GM18867 (cell line): Measurements from ENCODE around the gene ISG20L2.

Experiments used
- ATAC-seq: cut with Tn5 transposase; IDR thresholded peaks from one replicate; pipeline ENCODE4 v1.9.1; 2021; ENCODE audit warnings: mild to moderate bottlenecking, moderate library complexity; ENCODE audit not compliant: unreplicated experiment

Gene ISG20L2

DNA sequence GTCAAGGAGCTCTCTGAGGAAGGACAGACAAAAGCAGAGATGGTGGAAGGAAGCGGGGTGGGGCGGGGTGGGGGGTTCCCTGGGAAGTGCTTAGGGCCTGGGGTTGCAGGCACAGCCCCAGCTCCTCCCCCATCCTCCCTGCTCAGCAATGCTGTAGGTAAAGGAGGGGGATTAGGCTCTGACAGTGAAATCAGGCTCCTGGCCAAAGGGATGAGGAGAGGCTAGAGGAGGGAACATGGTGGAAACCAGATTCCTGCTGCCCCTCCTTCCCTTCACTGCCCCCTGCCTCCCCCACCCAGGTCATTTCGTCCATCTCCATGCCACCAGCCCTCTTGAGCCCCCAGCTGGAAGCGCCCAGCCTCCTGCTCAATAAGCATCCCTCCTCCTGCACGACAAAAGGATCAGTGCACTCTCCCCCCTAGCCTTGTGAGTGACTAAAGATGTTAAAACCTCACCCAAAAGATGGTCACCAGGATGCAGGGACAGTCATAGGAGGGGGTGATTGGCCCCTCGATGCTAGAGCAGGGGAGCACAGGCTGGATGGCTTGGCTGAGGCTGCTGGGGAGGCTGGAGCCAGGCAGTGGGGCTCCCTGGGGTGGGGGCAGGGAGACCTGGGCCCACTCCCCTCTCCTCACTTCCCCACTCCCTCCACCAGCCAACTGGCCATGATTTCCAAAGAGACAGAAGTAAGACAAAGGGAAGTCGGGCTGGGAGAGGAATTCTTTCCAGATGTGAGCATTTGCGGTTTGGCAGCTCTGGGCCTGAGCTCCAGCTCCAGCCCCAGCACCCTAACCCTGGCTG is 20.9 kb downstream of the ISG20L2 start:
- ATAC-seq = no peak

DNA sequence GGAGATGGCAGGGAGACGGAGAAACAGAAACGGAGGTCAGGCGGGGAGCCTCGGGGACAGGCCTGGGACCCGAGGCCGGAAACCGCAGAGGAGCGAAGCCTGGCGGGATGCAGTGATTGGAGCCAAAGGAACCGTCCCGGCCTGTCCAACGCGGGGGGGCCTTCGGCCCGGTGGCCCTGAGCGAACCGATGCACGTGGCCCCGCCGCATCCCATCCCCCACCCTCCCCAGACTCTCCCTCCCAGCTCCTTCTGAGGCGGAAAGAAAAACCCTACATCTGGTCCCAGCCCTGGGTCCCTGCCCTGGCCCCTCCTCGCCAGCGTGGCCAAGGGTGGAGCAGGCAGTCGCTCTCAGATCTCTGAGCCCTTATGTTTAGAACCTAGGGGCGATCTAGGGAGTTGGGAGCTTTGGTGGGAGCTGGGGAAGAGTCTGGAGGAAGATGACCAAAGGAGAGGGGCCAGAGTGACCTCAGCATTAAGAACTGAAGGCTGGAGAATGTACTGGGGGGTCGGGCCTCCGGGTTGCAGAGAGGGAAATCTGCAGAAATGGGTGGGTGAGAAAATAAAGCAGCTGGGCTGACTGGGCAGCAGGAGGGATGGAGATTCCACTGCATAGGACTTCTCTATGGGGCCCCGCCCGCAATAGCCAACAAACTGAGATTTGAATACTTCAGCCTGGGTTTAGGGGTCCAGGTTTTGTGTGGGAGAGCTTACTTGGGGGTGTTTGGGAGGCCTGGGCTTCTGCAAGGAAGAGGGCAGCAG is 21.7 kb downstream of the ISG20L2 start:
- ATAC-seq = no peak

DNA sequence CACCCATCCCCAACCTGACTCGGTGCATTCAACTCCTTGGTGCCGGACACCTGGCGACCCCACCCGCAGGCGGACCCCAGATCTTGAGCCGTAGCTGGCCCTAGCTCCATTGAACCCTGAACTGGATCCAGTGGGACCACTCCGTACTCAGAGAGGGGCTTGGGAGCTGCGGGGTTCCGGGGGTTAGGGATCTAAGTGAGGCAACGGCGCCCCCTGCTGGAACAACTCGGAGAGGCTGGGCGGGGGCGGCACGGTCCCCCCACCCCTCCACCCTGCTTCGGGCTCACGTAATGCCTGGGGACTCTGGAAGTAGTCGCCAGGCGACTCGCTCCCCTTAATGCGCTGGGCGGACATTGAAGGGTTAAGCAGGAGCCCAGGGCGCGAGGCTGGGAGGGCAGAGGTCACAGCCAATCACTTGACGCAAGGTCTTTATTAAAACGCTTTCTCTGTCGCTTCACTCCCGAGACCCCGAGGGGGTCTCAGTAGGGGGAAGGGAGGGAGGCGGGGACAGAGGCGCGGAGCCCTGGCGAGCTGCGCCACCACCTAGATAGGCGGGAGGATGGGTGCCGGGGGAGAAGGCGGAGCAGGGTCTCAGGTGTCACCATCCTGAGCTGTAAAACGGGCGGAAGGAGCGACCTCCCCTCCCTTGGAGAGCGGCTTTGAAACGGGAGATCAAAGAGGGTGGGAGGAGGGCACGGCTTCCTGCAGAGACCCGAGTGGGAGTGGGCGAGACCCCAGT is 22.5 kb downstream of the ISG20L2 start:
- no peak for ATAC-seq

DNA sequence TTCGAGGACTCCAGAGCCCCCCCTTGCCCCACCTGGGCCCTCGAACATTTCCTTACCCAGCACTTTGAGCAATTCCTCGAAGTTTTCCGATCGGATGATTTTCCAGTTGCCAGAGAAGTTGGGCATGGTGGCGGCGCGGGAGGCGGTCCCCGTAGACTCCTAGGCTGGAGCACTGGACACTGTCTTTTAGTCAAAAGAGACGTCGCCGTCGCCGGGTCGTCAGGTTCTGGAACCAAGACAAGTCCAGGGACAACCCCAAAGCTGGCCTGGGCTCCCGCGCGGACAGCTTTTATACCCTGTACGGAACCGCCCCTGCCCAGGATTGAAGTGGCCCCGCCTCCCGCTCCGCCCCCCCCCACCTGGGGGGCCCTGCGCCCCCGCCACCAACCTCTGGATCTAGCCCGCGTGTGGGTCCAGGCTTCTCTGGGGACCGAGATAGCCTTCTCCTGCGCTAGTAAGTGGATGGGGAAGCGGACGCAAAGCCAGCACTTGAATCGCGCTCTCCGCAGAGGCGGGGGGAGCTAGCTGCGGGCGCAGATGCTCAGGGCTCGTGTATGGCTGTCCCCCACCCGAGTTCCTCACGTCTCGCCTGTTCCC is 23.1 kb downstream of the ISG20L2 start, which contains the start of gene CRABP2:
Gene CRABP2 (minus strand): TSS at position 263 of the 597 bp plus-strand sequence. CDS start 137 bp downstream, at position 126.
- no peak for ATAC-seq

DNA sequence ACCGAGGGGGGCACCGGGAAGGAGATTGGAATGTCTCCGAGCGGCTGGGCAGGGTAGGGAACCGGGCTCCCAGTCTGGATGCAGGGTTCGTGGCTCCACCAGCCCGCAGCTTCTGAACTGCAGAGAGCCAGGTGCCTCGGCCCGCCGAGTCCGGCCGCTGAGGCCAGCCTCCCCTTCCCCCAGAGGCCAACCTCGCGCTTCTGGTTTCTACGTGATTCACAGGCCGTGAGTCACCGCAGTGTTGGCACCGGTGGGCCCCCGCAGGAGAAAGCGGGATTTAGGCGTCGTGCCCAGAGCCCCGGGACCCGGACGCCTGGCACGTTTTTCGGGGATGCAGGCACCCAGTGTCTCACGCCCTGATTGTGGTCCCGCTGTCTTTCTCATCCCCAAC is 23.6 kb downstream of the ISG20L2 start:
- ATAC-seq = no peak

DNA sequence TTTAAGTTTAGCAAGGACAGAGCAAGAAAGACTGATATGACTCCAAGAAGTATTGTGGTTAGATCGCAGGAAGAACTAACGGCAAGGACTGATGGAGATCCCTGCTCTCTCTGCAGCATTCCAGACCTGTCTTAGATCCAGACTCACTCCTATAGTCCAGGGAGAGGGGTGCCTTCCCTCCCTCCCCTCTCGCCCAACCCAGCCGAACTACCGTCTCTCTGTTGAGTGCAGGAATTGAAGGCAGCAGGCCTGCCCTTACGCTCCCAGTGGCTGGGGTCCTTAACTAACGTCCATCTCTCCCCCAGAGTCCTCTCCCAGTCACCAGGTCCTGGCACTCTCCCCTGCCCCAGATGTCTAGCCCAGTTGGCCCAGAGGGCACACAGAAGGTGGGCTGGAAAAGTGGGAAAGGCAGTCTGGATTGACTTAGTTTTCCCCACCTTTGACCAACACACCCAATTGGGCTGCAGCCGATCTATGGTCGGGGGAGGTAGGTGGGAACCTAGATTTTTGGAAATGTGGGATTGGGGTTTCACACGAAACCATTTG is 24.3 kb downstream of the ISG20L2 start:
- ATAC-seq = no peak

DNA sequence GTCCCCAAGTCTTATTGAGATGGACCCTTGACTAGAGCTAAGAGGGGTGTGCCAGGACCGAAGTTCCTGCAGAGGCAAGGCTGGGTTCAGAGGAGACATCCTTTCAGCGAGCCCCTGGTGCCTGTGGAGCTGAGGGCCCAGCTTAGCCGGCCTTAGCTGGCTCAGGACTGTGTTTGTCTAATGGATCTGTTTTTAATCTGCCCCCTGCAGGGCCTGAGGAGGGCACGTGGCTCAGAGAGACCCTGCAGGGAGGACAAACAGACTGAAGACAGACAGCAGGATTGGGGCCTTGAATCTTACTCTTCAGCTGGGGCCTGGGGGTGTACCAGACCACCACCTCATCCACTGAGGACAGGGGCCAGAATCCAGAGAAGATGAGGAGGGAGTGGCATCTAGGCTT is 24.8 kb downstream of the ISG20L2 start:
- no peak for ATAC-seq

DNA sequence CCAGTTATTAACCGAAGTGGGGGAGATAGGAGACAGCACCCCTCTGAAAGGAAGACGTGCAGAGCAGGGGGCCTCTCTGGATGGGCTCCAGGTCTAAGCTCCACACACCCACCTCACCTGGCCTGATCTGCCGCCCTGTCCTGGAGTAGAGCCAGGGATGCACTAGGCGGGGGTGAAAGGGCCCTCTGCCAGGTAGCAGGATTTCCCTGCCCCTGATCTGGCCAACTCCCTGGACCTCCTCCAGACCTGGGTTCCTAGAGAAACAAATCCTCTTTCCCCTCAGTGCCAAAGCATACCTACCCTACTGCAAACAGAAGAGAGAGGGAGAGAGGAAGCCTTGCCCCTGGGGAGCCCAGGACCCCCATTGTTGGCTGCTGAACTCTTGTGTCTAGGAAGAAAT is 25.2 kb downstream of the ISG20L2 start:
- ATAC-seq = no peak

DNA sequence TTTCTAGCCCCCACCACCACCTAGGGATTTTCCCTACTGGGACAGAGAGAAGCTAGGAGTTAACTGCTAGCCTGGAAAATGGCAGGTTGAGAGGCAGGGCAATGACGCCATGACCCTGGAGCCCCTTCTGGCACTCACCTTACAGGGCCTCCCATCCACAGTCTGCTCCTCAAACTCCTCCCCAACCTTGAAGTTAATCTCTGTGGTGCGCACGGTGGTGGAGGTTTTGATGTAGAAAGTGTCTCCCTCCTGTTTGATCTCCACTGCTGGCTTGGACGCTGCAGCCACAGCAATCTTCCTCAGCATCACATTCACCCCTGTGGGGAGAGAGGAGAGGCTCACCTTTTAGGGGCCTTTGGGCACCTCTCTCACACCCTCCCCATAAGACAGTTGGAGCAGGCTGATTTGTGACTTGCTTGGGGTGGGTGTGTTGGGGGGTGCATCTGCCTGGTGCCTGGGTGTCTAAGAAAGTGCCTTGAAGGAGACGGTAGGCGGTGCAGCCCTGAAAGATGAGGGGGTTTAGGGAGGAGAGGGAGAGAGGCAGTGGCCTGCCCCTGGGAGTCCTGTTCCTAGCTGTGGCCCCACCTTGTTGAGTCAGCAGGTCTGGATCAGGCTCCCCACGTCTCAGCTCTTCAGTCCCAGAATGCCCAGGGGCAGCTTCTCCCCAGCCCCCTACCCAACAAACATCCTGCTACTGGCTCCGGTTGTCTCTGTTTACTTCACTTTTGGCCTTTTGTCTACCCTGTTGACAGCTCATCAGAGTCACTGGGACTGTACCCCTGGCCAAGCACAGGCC is 27.6 kb downstream of the ISG20L2 start:
- no peak for ATAC-seq

DNA sequence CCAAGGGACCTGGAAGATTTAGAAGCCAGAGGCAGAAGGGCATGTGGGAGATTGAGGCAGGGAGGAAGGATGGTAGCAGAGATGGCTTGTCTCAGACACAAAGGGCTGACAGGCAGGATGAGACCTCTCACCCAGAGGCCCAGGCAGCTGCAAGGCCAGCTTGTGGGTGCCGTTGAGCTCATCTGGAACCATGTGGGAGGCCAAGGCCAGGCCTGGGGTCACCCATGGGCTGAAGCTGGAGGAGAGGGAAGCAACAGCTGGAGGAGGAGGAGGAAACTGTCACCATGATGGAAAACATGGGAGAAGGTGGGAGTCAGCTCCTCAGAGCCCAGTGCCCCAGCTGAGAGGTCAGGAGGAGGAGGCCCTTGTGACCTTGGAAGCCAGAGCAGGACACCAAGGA is 29.6 kb downstream of the ISG20L2 start:
- ATAC-seq = no peak

DNA sequence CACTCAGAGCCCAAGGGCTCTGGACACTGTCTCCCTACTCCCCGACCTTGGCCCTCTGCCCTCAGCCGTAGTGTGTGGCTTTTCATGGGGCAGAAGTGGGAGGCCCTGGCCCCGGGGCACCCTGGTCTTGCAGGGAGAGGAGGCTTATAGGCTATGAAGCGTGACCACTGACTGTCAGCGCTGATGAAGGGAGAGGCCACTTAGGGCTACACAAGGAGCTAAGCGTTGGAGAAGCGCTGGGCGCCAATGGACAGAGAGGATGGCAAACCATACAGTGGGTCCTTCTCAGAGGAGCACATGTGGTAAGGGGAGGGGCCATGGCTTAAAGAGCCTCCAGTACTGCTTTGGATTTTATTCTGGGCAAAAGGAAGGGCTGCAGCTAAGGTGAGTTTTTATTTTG is 31.1 kb downstream of the ISG20L2 start:
- ATAC-seq = no peak

DNA sequence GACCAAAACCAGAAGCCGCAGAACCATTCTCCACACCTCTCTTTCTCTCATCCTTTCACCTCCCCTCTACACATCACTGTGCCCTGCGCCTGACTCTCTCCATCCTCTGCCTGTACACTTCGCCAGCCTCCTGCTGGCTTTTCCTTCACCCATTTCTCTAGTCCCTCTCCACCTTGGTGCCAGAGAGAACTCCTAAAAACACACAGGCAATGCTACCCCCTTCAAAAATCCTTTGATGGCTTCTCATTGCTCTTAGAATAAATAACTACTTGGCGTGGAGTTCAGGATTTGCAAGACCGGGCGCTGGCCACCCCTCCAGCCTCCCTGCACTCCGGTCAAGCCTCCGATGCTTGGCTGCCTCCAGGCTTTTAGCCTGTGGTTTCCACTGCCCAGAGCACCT is 31.8 kb downstream of the ISG20L2 start:
- ATAC-seq = no peak

DNA sequence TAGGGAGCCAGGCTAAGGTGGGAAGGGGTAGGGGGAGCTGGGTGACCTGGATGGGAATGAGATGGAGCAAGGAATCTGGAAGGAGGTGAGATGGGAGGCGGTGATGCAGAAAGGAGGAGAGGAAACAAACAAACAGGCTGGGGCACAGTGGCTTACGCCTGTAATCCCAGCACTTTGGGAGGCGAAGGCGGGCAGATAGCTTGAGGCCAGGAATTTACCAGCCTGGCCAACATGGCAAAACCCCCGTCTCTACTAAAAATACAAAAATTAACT is 33.9 kb downstream of the ISG20L2 start:
- no peak for ATAC-seq

DNA sequence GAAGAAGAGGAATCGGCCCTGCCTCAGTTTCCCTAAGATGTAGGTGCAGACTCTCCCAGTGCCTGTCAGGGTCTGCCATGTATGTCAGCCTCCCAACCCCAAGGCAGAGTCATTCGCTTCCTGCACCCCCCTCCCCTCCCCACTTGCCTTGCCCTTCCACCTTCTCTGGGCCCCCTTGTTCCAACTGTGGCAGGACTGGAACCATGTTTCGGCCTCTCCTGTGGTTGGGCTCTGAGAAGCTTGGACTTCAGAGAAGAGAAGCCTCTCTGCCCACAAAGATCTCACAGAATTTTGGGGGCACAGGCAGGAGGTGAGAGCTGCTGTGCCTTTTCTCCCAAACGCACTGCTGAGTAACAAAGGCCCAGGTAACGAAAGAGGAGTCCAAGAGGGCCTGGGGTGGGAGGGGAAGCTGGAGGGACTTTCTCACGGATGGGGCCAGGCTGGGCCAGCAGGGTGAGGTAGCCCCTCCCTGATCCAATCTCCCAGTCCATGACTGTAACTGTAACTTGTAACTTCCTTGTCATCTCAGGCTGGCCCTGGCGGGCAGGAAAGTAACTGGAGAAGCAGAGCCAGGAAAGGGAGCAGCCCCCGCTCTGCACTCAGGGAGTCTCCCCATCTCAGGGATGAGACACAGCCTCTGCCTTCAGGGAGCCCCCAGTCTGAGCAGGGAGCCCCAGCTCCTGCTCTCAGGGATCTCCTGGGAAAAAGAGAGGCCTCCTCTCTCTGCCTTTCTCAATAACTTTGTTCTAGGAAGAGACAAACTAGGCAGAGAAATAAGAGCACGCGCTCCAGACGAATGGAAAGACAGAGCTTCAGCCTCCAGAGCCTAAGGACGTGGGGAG is 34.5 kb downstream of the ISG20L2 start:
- ATAC-seq = no peak

DNA sequence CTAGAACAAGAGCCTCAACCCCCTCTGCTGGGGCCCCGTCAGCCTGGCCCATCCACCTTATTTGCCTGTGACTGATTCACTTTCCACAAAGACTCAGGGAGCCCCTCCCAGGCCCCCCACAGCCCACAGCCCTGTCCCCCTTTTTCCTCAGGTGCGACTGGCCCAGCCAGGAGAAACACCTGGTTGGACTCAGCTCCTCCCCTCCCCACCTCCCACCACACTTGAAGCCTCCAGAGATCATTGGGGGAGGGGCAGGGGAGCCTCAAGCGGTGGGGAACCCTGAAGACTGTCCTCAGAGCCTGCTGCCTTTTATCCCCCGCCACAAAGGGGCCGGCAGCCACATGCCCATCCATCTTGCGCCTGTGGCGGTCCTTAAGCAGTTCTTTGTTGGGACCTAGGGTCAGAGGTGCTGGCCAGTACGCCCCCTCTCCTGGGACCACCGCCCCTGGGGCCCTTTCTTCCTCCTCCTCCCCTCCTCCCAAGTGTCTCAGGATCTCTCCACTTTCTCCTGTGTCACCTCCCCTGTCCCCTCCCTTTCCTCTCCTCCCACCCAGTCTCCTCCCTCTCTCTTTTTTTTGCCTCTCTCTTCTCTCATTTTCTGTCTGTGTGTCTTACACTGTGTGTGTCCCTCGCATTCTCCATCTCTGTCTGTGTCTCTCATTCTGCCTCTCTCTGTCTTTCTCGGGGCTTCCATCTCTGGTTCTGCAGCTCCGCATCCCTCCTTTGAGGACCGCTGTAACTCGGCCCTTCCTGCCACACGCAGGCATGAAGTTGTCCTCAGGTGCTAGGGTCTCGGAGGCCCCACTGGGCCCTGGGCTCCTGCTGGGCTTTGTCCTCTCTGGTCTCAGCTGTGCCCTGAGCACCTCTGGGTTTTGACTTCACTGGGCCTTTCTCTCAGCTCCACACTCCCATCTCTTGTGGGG is 35.4 kb downstream of the ISG20L2 start:
- ATAC-seq = no peak

DNA sequence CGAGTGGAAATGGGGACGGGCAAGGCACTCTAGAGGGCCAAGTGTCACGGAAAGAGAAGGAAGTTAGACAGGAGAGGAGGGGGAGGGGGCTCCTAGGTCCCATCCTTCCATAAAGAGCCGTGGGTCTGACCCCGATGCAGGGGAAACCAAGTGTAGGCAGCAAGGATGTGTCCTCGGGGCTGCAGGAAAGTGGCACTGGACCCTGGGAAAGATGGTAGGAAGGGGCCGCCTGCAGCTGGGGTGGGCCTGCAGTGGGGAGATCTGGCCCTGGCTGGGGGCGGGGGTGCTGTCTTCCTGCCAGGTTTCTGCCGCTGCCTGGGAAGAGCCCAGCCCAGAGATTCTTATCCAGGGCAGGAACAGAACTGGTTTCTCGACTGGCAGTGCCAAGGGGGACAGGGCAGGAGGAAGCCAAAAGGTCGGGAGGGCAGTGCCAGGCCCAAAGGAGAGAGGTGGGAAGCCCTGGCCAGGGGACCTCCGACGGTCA is 36.1 kb downstream of the ISG20L2 start:
- no peak for ATAC-seq

DNA sequence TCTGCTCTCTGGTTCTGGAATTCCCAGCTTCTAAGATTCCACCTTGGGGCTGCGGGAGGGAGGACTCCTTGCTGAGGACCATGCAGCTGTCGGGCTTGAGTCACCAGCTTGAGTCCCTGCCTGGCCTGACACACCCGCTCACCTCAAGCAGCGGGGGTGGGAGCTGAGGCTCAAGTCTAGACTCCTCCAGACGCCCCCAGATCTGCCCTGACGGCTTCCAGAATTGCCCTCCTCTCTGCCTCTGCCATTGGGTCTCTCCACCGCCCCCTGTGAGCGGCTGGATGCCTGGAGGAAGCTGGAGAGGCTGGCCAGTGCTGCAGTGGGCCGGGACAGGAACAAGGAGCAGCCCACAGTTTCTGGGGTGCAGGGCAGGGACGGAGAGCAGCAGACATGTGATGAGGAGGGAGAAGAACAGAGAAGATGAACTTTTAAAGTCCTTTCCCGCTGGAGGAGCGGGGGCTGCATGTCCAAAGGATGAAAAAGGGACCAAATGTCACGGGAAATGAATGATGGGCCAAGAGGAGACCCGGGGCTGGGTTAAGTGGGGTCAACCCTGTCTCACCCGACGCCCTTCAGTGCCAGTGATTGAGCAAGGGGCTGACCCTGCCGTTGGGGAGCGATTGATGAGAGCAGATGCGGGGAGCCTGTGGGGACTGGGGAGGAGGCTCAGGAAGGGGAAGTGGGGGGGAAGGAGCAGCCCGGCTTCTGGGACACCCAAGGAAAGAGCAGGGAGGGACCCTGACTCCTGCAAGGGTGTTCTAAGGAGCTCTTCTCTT is 36.7 kb downstream of the ISG20L2 start:
- ATAC-seq = no peak
